Kidney capillary endothelial cell (primary cell): ENCODE data around the gene SOCS6.
A peak's percentile ranks its signal among the peaks of the same experiment; 100 is the strongest.
"Not testable (repeated sequence)": the region's sequence is repeated elsewhere in the genome, so short reads cannot be mapped to it uniquely, and the experiment has no call there.

ENCODE experiments used
- DNase-seq: peaks from one replicate; pipeline ENCODE4 v3.0.0-alpha.2; 2018; ENCODE audit warnings: low spot score

Gene SOCS6

GRCh38 chr18:70359071-70359470, 70.2 kb downstream of the SOCS6 start:
- DNase-seq = no peak

GRCh38 chr18:70362258-70362657, 73.4 kb downstream of the SOCS6 start:
- no peak for DNase-seq

- DNase-seq = no peak
These were observed 75.0 kb downstream of the SOCS6 start for GRCh38 chr18:70363861-70364260.

GRCh38 chr18:70365361-70365760, 76.5 kb downstream of the SOCS6 start:
- no peak for DNase-seq

GRCh38 chr18:70366174-70366573, 77.3 kb downstream of the SOCS6 start:
- no peak for DNase-seq

- DNase-seq = no peak
These were observed 77.8 kb downstream of the SOCS6 start for GRCh38 chr18:70366670-70367069.

GRCh38 chr18:70367344-70367743, 78.5 kb downstream of the SOCS6 start:
- not testable (repeated sequence) for DNase-seq

- no peak for DNase-seq
These were observed 80.1 kb downstream of the SOCS6 start for GRCh38 chr18:70368903-70369302.

GRCh38 chr18:70370762-70371733, 82.2 kb downstream of the SOCS6 start:
- DNase-seq = no peak

- DNase-seq = no peak
These were observed 83.1 kb downstream of the SOCS6 start for GRCh38 chr18:70371908-70372307.

GRCh38 chr18:70372450-70373041, 83.7 kb downstream of the SOCS6 start:
- DNase-seq = no peak

GRCh38 chr18:70373042-70373519, 84.2 kb downstream of the SOCS6 start:
- no peak for DNase-seq

- no peak for DNase-seq
These were observed 85.3 kb downstream of the SOCS6 start for GRCh38 chr18:70374154-70374553.

- no peak for DNase-seq
These were observed 87.5 kb downstream of the SOCS6 start for GRCh38 chr18:70376137-70376913.

GRCh38 chr18:70376914-70377258, 88.0 kb downstream of the SOCS6 start:
- no peak for DNase-seq

GRCh38 chr18:70377317-70377799, 88.5 kb downstream of the SOCS6 start:
- DNase-seq = peak; percentile 8

GRCh38 chr18:70377857-70378701, 89.2 kb downstream of the SOCS6 start:
- DNase-seq = no peak
